HuH-7 (cell line): Measurements from ENCODE around the gene GMNC.
A peak's percentile ranks its signal among the peaks of the same experiment; 100 is the strongest.
"Not testable (repeated sequence)": the region's sequence is repeated elsewhere in the genome, so short reads cannot be mapped to it uniquely, and the experiment has no call there.

ENCODE experiments used
- DNase-seq: peaks from one replicate; pipeline ENCODE4 v3.0.0; 2011; ENCODE audit warnings: low spot score

Gene GMNC

GRCh38 chr3:190862209-190863118 is at the start of gene GMNC:
GMNC (minus strand) TSS chr3:190862694; CDS start chr3:190862615, 79 bp downstream.
- DNase-seq = peak; percentile 78

GRCh38 chr3:190911382-190911781 is 48.9 kb upstream of the GMNC start:
- DNase-seq = no peak

GRCh38 chr3:190909908-190910307 is 47.4 kb upstream of the GMNC start:
- no peak for DNase-seq

GRCh38 chr3:190903156-190903555 is 40.7 kb upstream of the GMNC start:
- DNase-seq = no peak

- DNase-seq = no peak
These were observed 39.8 kb upstream of the GMNC start for GRCh38 chr3:190902292-190902691.

GRCh38 chr3:190892395-190892902 is 30.0 kb upstream of the GMNC start:
- DNase-seq = no peak

- DNase-seq = no peak
These were observed 24.5 kb upstream of the GMNC start for GRCh38 chr3:190886945-190887344.

- peak; percentile 42 for DNase-seq
These were observed 21.7 kb upstream of the GMNC start for GRCh38 chr3:190883973-190884832.

GRCh38 chr3:190883141-190883540 is 20.6 kb upstream of the GMNC start:
- no peak for DNase-seq

- DNase-seq = no peak
These were observed 15.4 kb upstream of the GMNC start for GRCh38 chr3:190877925-190878324.

- DNase-seq = not testable (repeated sequence)
These were observed 13.9 kb upstream of the GMNC start for GRCh38 chr3:190876433-190876832.

GRCh38 chr3:190875061-190875460 is 12.6 kb upstream of the GMNC start:
- DNase-seq = not testable (repeated sequence)

- DNase-seq = no peak
These were observed 7.6 kb upstream of the GMNC start for GRCh38 chr3:190870127-190870526.

- no peak for DNase-seq
These were observed 4.6 kb upstream of the GMNC start for GRCh38 chr3:190867071-190867470.

- peak; percentile 36 for DNase-seq
These were observed 3.3 kb upstream of the GMNC start for GRCh38 chr3:190865828-190866227.

GRCh38 chr3:190865419-190865818 is 2.9 kb upstream of the GMNC start:
- no peak for DNase-seq

- DNase-seq = no peak
These were observed 1.5 kb upstream of the GMNC start for GRCh38 chr3:190864002-190864401.

- no peak for DNase-seq
These were observed 598 bp upstream of the GMNC start for GRCh38 chr3:190863119-190863465.

- no peak for DNase-seq
These were observed 2.0 kb downstream of the GMNC start for GRCh38 chr3:190860521-190860920.

GRCh38 chr3:190855151-190855550 is 7.3 kb downstream of the GMNC start:
- no peak for DNase-seq

GRCh38 chr3:190854062-190854461 is 8.4 kb downstream of the GMNC start:
- no peak for DNase-seq

GRCh38 chr3:190853464-190853863 is 9.0 kb downstream of the GMNC start:
- no peak for DNase-seq

GRCh38 chr3:190849607-190850006 is 12.9 kb downstream of the GMNC start:
- no peak for DNase-seq
